Mesothelial cell of epicardium (in vitro differentiated cells): ENCODE measurements around the gene TMEM131L. TPM values are rescaled to one million over a fixed set of nuclear protein-coding genes. Genes with fewer than 3 reads are reported as not detected.
"Not testable (repeated sequence)": the region's sequence is repeated elsewhere in the genome, so short reads cannot be mapped to it uniquely, and the experiment has no call there.

Source experiments
- DNase-seq, 2 experiments: peaks; one replicate each; pipeline ENCODE4 v3.0.0; 2021; ENCODE audit warnings: low spot score in 2 of 2; ENCODE audit not compliant: unreplicated experiment in 2 of 2
- H3K27ac Mint-ChIP-seq: 2 replicates; pipeline ENCODE4 v1.8.0; 2021; ENCODE audit warnings: mixed read lengths
- H3K27me3 Mint-ChIP-seq: 2 replicates; pipeline ENCODE4 v1.8.0; 2021; ENCODE audit warnings: low read depth, mixed read lengths
- H3K36me3 Mint-ChIP-seq: 2 replicates; pipeline ENCODE4 v1.8.0; 2021; ENCODE audit warnings: mixed read lengths
- H3K4me1 Mint-ChIP-seq: 2 replicates; pipeline ENCODE4 v1.8.0; 2021; ENCODE audit warnings: mixed read lengths
- H3K4me3 Mint-ChIP-seq: 2 replicates; pipeline ENCODE4 v1.8.0; 2021; ENCODE audit warnings: mild to moderate bottlenecking, moderate library complexity, mixed read lengths
- H3K9me3 Mint-ChIP-seq: 2 replicates; pipeline ENCODE4 v1.8.0; 2021; ENCODE audit warnings: mixed read lengths
- CTCF ChIP-seq: fragments of 200-600 bp; sonication (generic); IDR thresholded peaks from one replicate; pipeline ENCODE4 v1.5.0; 2021; ENCODE audit warnings: antibody characterized with exemption; ENCODE audit not compliant: unreplicated experiment
- total RNA-seq: library from RNA; stranded (reverse); gene quantifications from 3 replicates; pipeline ENCODE4 v1.2.1, GENCODE V29; 2021

Gene TMEM131L
- total RNA-seq, 1 donor from 2014 or later = 13.9 TPM

GRCh38 chr4:153663667-153664066 is 197.5 kb downstream of the TMEM131L start:
- Mint-ChIP-seq H3K27me3 (peaks cover 20% of the 10 kb centered on the region), H3K27ac (no peak overlapping the region), H3K4me3 (no peak overlapping the region), H3K4me1 (no peaks in the 10 kb centered on the region), H3K36me3 (no peaks in the 10 kb centered on the region), H3K9me3 (peaks cover 23% of the 10 kb centered on the region)
- no peak for DNase-seq
- TF ChIP-seq CTCF = no peak

GRCh38 chr4:153666505-153666904 is 200.3 kb downstream of the TMEM131L start:
- H3K36me3 Mint-ChIP-seq, H3K4me3 Mint-ChIP-seq, H3K27ac Mint-ChIP-seq, H3K4me1 Mint-ChIP-seq, DNase-seq: not testable (repeated sequence)
- Mint-ChIP-seq H3K27me3 (peaks cover 29% of the 10 kb centered on the region), H3K9me3 (peaks cover 28% of the 10 kb centered on the region)

- Mint-ChIP-seq H3K27me3 (peaks cover 32% of the 10 kb centered on the region), H3K9me3 (peaks cover 22% of the 10 kb centered on the region), H3K36me3 (no peaks in the 10 kb centered on the region), H3K27ac (no peak overlapping the region), H3K4me3 (no peak overlapping the region), H3K4me1 (no peaks in the 10 kb centered on the region)
- no peak for DNase-seq
- TF ChIP-seq CTCF = no peak
These were observed 202.5 kb downstream of the TMEM131L start for GRCh38 chr4:153668647-153669046.

- H3K9me3 Mint-ChIP-seq = peaks cover 24% of the 10 kb centered on the region
- H3K4me3 Mint-ChIP-seq = no peak overlapping the region
- DNase-seq = no peak
- H3K36me3 Mint-ChIP-seq = no peaks in the 10 kb centered on the region
- no peak overlapping the region for H3K27ac Mint-ChIP-seq
- no peaks in the 10 kb centered on the region for H3K4me1 Mint-ChIP-seq
- no peak for TF ChIP-seq CTCF
- H3K27me3 Mint-ChIP-seq = peaks cover 32% of the 10 kb centered on the region
These were observed 203.7 kb downstream of the TMEM131L start for GRCh38 chr4:153669838-153670237.

GRCh38 chr4:153676486-153676885 is 210.3 kb downstream of the TMEM131L start:
- DNase-seq = no peak
- peaks cover 29% of the 10 kb centered on the region for H3K27me3 Mint-ChIP-seq
- H3K4me3 Mint-ChIP-seq = no peak overlapping the region
- H3K4me1 Mint-ChIP-seq = no peaks in the 10 kb centered on the region
- H3K27ac Mint-ChIP-seq = no peak overlapping the region
- peaks cover 30% of the 10 kb centered on the region for H3K9me3 Mint-ChIP-seq
- no peak for TF ChIP-seq CTCF
- H3K36me3 Mint-ChIP-seq = no peaks in the 10 kb centered on the region

GRCh38 chr4:153676984-153677383 is 210.8 kb downstream of the TMEM131L start:
- peaks cover 31% of the 10 kb centered on the region for H3K27me3 Mint-ChIP-seq
- H3K4me1 Mint-ChIP-seq = no peaks in the 10 kb centered on the region
- H3K36me3 Mint-ChIP-seq = no peaks in the 10 kb centered on the region
- H3K4me3 Mint-ChIP-seq = no peak overlapping the region
- H3K9me3 Mint-ChIP-seq = peaks cover 25% of the 10 kb centered on the region
- H3K27ac Mint-ChIP-seq = no peak overlapping the region
- no peak for DNase-seq
- TF ChIP-seq CTCF = no peak
